NB4 (cell line): Measurements from ENCODE around the gene NFIX.

Experiments
- DNase-seq: peaks from one replicate; pipeline ENCODE4 v3.0.0; 2010; ENCODE audit warnings: low read depth
- H3K4me3 ChIP-seq: one replicate; pipeline ENCODE4 v1.5.1; 2011; ENCODE audit warnings: mild to moderate bottlenecking, low read depth, low read length, moderate library complexity
- CTCF ChIP-seq: IDR thresholded peaks from one replicate; pipeline ENCODE4 v1.5.1; 2012; ENCODE audit warnings: low read depth, low read length
- MAX ChIP-seq: IDR thresholded peaks from 2 replicates; pipeline ENCODE4 v1.6.1; 2011; ENCODE audit warnings: low read depth, low read length
- MYC ChIP-seq: IDR thresholded peaks from 2 replicates; pipeline ENCODE4 v1.6.1; 2011; ENCODE audit warnings: low read depth, low read length
- POLR2A ChIP-seq: IDR thresholded peaks from 2 replicates; pipeline ENCODE4 v1.6.1; 2011; ENCODE audit warnings: mild to moderate bottlenecking; ENCODE audit not compliant: insufficient read length; ENCODE audit errors: extremely low read depth

Gene NFIX

GRCh38 chr19:13014101-13014920 lies 19.0 kb downstream of the NFIX start:
- TF ChIP-seq POLR2A (no peak), MYC (no peak), MAX (no peak), CTCF (no peak)
- peak overlapping the region; percentile 58 for H3K4me3 ChIP-seq
- DNase-seq = peak; percentile 69

GRCh38 chr19:13014921-13015280 lies 19.6 kb downstream of the NFIX start:
- no peak overlapping the region for H3K4me3 ChIP-seq
- no peak for TF ChIP-seq CTCF
- TF ChIP-seq MAX = no peak
- no peak for TF ChIP-seq POLR2A
- no peak for TF ChIP-seq MYC
- DNase-seq = no peak

GRCh38 chr19:13015361-13016223 lies 20.3 kb downstream of the NFIX start:
- no peak overlapping the region for H3K4me3 ChIP-seq
- DNase-seq = no peak
- no peak for TF ChIP-seq POLR2A

GRCh38 chr19:13016245-13016627 lies 21.0 kb downstream of the NFIX start:
- H3K4me3 ChIP-seq = no peak overlapping the region
- no peak for TF ChIP-seq MYC
- no peak for TF ChIP-seq CTCF
- TF ChIP-seq POLR2A = no peak
- no peak for DNase-seq

- DNase-seq = no peak
- no peak overlapping the region for H3K4me3 ChIP-seq
- TF ChIP-seq POLR2A = no peak
- no peak for TF ChIP-seq MAX
Measured at GRCh38 chr19:13016628-13017305, 21.5 kb downstream of the NFIX start.

- DNase-seq = no peak
- no peak overlapping the region for H3K4me3 ChIP-seq
- TF ChIP-seq CTCF = no peak
- no peak for TF ChIP-seq MAX
- TF ChIP-seq POLR2A = no peak
- no peak for TF ChIP-seq MYC
Measured at GRCh38 chr19:13017306-13018034, 22.2 kb downstream of the NFIX start.
